ENCODE measurements around the gene CELF3. TPM values are rescaled to one million over a fixed set of nuclear protein-coding genes. Genes with fewer than 3 reads are reported as not detected.

CELF3 gene
- total and polyA plus RNA-seq, 9 of the 15 experiments (the other 6 are each of a cell fraction or from before 2014, with no cell fraction given): not detected

- TF ChIP-seq, protein P1, sequence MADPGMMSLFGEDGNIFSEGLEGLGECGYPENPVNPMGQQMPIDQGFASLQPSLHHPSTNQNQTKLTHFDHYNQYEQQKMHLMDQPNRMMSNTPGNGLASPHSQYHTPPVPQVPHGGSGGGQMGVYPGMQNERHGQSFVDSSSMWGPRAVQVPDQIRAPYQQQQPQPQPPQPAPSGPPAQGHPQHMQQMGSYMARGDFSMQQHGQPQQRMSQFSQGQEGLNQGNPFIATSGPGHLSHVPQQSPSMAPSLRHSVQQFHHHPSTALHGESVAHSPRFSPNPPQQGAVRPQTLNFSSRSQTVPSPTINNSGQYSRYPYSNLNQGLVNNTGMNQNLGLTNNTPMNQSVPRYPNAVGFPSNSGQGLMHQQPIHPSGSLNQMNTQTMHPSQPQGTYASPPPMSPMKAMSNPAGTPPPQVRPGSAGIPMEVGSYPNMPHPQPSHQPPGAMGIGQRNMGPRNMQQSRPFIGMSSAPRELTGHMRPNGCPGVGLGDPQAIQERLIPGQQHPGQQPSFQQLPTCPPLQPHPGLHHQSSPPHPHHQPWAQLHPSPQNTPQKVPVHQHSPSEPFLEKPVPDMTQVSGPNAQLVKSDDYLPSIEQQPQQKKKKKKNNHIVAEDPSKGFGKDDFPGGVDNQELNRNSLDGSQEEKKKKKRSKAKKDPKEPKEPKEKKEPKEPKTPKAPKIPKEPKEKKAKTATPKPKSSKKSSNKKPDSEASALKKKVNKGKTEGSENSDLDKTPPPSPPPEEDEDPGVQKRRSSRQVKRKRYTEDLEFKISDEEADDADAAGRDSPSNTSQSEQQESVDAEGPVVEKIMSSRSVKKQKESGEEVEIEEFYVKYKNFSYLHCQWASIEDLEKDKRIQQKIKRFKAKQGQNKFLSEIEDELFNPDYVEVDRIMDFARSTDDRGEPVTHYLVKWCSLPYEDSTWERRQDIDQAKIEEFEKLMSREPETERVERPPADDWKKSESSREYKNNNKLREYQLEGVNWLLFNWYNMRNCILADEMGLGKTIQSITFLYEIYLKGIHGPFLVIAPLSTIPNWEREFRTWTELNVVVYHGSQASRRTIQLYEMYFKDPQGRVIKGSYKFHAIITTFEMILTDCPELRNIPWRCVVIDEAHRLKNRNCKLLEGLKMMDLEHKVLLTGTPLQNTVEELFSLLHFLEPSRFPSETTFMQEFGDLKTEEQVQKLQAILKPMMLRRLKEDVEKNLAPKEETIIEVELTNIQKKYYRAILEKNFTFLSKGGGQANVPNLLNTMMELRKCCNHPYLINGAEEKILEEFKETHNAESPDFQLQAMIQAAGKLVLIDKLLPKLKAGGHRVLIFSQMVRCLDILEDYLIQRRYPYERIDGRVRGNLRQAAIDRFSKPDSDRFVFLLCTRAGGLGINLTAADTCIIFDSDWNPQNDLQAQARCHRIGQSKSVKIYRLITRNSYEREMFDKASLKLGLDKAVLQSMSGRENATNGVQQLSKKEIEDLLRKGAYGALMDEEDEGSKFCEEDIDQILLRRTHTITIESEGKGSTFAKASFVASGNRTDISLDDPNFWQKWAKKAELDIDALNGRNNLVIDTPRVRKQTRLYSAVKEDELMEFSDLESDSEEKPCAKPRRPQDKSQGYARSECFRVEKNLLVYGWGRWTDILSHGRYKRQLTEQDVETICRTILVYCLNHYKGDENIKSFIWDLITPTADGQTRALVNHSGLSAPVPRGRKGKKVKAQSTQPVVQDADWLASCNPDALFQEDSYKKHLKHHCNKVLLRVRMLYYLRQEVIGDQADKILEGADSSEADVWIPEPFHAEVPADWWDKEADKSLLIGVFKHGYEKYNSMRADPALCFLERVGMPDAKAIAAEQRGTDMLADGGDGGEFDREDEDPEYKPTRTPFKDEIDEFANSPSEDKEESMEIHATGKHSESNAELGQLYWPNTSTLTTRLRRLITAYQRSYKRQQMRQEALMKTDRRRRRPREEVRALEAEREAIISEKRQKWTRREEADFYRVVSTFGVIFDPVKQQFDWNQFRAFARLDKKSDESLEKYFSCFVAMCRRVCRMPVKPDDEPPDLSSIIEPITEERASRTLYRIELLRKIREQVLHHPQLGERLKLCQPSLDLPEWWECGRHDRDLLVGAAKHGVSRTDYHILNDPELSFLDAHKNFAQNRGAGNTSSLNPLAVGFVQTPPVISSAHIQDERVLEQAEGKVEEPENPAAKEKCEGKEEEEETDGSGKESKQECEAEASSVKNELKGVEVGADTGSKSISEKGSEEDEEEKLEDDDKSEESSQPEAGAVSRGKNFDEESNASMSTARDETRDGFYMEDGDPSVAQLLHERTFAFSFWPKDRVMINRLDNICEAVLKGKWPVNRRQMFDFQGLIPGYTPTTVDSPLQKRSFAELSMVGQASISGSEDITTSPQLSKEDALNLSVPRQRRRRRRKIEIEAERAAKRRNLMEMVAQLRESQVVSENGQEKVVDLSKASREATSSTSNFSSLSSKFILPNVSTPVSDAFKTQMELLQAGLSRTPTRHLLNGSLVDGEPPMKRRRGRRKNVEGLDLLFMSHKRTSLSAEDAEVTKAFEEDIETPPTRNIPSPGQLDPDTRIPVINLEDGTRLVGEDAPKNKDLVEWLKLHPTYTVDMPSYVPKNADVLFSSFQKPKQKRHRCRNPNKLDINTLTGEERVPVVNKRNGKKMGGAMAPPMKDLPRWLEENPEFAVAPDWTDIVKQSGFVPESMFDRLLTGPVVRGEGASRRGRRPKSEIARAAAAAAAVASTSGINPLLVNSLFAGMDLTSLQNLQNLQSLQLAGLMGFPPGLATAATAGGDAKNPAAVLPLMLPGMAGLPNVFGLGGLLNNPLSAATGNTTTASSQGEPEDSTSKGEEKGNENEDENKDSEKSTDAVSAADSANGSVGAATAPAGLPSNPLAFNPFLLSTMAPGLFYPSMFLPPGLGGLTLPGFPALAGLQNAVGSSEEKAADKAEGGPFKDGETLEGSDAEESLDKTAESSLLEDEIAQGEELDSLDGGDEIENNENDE (IDR thresholded peaks at IDR 0.05; ENCODE audit: low read depth, low read length): no peak
- TF ChIP-seq ZNF79 (CRISPR knock-in tag; IDR thresholded peaks at IDR 0.05; ENCODE audit: low read depth) (no peak), ZNF121 (CRISPR knock-in tag; conservative IDR thresholded peaks at IDR 0.05) (no peak), SNIP1 (IDR thresholded peaks at IDR 0.05; ENCODE audit: low read depth) (no peak), RBM17 (IDR thresholded peaks at IDR 0.05; ENCODE audit: borderline replicate concordance, low read depth, low read length) (no peak), ZBTB26 (CRISPR knock-in tag; IDR thresholded peaks at IDR 0.05) (0 out of 2 replicates have a peak, but pooled peaks have one; percentile 23), POLR2AphosphoS2 (IDR thresholded peaks at IDR 0.05; ENCODE audit: low read length) (no peak), HOXB6 (CRISPR knock-in tag; IDR thresholded peaks at IDR 0.05; ENCODE audit: borderline replicate concordance) (no peak), GTF2A2 (tag; IDR thresholded peaks at IDR 0.05) (no peak), ZNF134 (CRISPR knock-in tag; conservative IDR thresholded peaks at IDR 0.05) (no peak; the same call in 1 of the 2 replicates), RBM39 (optimal IDR thresholded peaks at IDR 0.05; ENCODE audit: low read depth, low read length) (no peak), ETS1 (conservative IDR thresholded peaks at IDR 0.05; ENCODE audit: control insufficient read depth, low read depth, low read length) (peak; percentile 76)
Measured at GRCh38 chr1:151762941-151763921, 46.6 kb upstream of the CELF3 start, which contains the start of gene MRPL9 (continued).
